Stimulated activated CD8-positive, alpha-beta memory T cell treated with anti-CD3 and anti-CD28 coated beads, Interleukin-2, amount 100 ng/mL, for 48 hours (primary cell): Measurements from ENCODE around the gene UQCC3.
"Not testable (repeated sequence)": the region's sequence is repeated elsewhere in the genome, so short reads cannot be mapped to it uniquely, and the experiment has no call there.

Experiments
- DNase-seq, 2 donors: peaks; one replicate each; pipeline ENCODE4 v3.0.0-alpha.2; 2020; ENCODE audit warnings: low read depth in 2 of 2

The UQCC3 gene

GRCh38 chr11:62665599-62666258, 5.7 kb upstream of the UQCC3 start:
- peak; percentile 50 to 57 for DNase-seq

- no peak for DNase-seq
Measured at GRCh38 chr11:62666259-62666926, 5.1 kb upstream of the UQCC3 start.

GRCh38 chr11:62667460-62667859, 4.0 kb upstream of the UQCC3 start:
- DNase-seq, result no peak

GRCh38 chr11:62669420-62670161, 1.9 kb upstream of the UQCC3 start:
- no peak for DNase-seq

GRCh38 chr11:62671236-62671607, 251 bp upstream of the UQCC3 start:
- DNase-seq, result no peak

- no peak for DNase-seq
Measured at GRCh38 chr11:62673196-62673525, 1.7 kb downstream of the UQCC3 start.

- not testable (repeated sequence) for DNase-seq
Measured at GRCh38 chr11:62675415-62675814, 3.9 kb downstream of the UQCC3 start.

- no peak for DNase-seq
Measured at GRCh38 chr11:62676698-62677097, 5.2 kb downstream of the UQCC3 start.

- DNase-seq, result no peak
Measured at GRCh38 chr11:62677156-62677555, 5.7 kb downstream of the UQCC3 start.

- DNase-seq, result no peak
Measured at GRCh38 chr11:62677714-62678113, 6.2 kb downstream of the UQCC3 start.

GRCh38 chr11:62678433-62678769, 6.9 kb downstream of the UQCC3 start:
- no peak for DNase-seq

GRCh38 chr11:62678770-62679696, 7.6 kb downstream of the UQCC3 start, which contains the start of gene UBXN1:
Gene UBXN1 (minus strand): TSS chr11:62679073. CDS start chr11:62678923, 150 bp downstream.
- DNase-seq, result peak; percentile 81 to 83

- DNase-seq, result no peak
Measured at GRCh38 chr11:62680825-62681240, 9.4 kb downstream of the UQCC3 start.

GRCh38 chr11:62682518-62682917, 11.0 kb downstream of the UQCC3 start:
- no peak for DNase-seq

- no peak for DNase-seq
Measured at GRCh38 chr11:62687508-62688396, 16.3 kb downstream of the UQCC3 start.

- no peak for DNase-seq
Measured at GRCh38 chr11:62688491-62688890, 17.0 kb downstream of the UQCC3 start.

GRCh38 chr11:62689421-62690183, 18.1 kb downstream of the UQCC3 start, which contains the start of gene LRRN4CL:
Gene LRRN4CL (minus strand): TSS chr11:62689530. CDS start chr11:62688508, 1,022 bp downstream.
- no peak for DNase-seq

GRCh38 chr11:62693624-62694023, 22.2 kb downstream of the UQCC3 start:
- not testable (repeated sequence) for DNase-seq

GRCh38 chr11:62694455-62695167, 23.1 kb downstream of the UQCC3 start:
- DNase-seq, result peak; percentile 46 to 55
